ENCODE measurements around the gene AGTPBP1. TPM values are rescaled to one million over a fixed set of nuclear protein-coding genes. Genes with fewer than 3 reads are reported as not detected.

AGTPBP1 gene
- total RNA-seq, 2 experiments from 2014 or later: 43.9 to 46.4 TPM

DNA sequence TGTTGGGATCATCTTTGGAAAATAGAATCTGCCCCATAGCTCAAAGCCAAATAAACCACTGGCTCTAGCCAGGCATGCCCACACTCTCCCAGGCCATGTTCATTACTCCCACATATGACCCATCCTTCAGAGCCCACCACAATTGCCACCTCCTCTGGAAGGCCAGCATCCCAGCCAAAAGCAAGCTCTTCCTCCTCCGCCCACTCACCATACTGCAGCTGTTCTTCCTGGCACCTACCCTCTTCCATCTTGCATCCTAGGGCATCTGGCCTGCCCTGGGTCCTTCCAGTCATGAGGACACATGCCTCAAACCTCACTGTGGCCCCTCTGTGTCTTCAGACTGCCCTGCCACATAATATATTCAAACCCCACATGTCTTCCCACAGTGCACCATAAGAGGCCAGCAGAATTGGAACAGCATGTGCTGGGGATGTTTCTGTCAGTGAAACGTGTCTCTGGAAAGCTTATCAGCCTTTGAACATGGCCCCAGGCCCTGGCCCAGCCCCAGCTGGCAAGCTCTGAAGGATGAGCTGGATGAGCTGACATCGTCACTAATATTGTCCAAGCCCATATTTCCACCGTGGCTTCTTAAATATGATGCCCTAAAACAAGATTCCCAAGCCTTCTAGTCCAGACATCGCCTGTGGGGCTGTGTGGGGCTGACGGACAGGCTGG is 230.8 kb downstream of the AGTPBP1 start:
- H3K27ac Mint-ChIP-seq: no peak overlapping the region
- no peak for TF ChIP-seq CTCF (IDR thresholded peaks at IDR 0.05)
- POLR2A ChIA-PET: interaction anchor here (0.6 kb wide), 1 partner anchor 86 kb away, joined by 3 read pairs; no protein-coding TSS in a partner anchor
- intact Hi-C loops (cut with micrococcal nuclease): no loop called here
- H3K4me1 Mint-ChIP-seq (ENCODE audit: low read depth): no peaks in the 10 kb centered on the region
- CTCF ChIA-PET: no interaction called here
- DNase-seq (no peak), ATAC-seq (no peak)
- no peaks in the 10 kb centered on the region for H3K36me3 Mint-ChIP-seq (ENCODE audit: low read depth)
- H3K9me3 Mint-ChIP-seq: no peaks in the 10 kb centered on the region
- H3K4me3 Mint-ChIP-seq: no peak overlapping the region
- H3K27me3 Mint-ChIP-seq: peaks cover 6% of the 10 kb centered on the region

GRCh38 chr9:85508616-85509015 is 233.1 kb downstream of the AGTPBP1 start:
- H3K4me3 Mint-ChIP-seq: no peak overlapping the region
- H3K4me1 Mint-ChIP-seq (ENCODE audit: low read depth): no peaks in the 10 kb centered on the region
- CTCF ChIA-PET: no interaction called here
- H3K9me3 Mint-ChIP-seq: no peaks in the 10 kb centered on the region
- DNase-seq (no peak), ATAC-seq (no peak)
- no peak for TF ChIP-seq CTCF (IDR thresholded peaks at IDR 0.05)
- POLR2A ChIA-PET: no interaction called here
- intact Hi-C loops (cut with micrococcal nuclease): no loop called here
- peaks cover 4% of the 10 kb centered on the region for H3K27me3 Mint-ChIP-seq
- H3K36me3 Mint-ChIP-seq (ENCODE audit: low read depth): no peaks in the 10 kb centered on the region
- no peak overlapping the region for H3K27ac Mint-ChIP-seq

DNA sequence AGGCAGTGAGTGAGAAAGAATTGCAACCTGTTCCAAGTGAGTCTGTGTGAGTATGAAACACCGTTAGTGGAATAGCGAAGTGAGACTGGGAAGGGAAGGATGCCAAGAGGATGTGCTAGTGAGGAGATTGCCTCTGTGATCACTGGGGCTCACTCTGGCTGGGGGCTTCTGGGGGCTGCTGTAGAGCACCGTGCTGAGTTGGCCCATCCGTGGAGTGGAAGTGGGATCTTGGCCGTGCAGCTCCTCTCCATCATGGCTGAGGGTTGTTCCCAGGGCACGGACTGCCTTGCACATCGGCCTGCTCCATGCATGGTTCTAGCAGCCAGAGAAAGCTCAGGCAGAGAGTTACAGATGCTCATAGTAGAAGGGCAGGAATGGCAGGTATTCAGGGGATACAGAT is 236.1 kb downstream of the AGTPBP1 start:
- no peak overlapping the region for H3K27ac Mint-ChIP-seq
- no peaks in the 10 kb centered on the region for H3K9me3 Mint-ChIP-seq
- no peak overlapping the region for H3K4me3 Mint-ChIP-seq
- H3K27me3 Mint-ChIP-seq: peaks cover 4% of the 10 kb centered on the region
- intact Hi-C loops (cut with micrococcal nuclease): no loop called here
- CTCF ChIA-PET: no interaction called here
- no peak for DNase-seq
- ATAC-seq: no peak
- POLR2A ChIA-PET: no interaction called here
- no peak for TF ChIP-seq CTCF (IDR thresholded peaks at IDR 0.05)
- no peaks in the 10 kb centered on the region for H3K36me3 Mint-ChIP-seq (ENCODE audit: low read depth)
- H3K4me1 Mint-ChIP-seq (ENCODE audit: low read depth): no peaks in the 10 kb centered on the region

DNA sequence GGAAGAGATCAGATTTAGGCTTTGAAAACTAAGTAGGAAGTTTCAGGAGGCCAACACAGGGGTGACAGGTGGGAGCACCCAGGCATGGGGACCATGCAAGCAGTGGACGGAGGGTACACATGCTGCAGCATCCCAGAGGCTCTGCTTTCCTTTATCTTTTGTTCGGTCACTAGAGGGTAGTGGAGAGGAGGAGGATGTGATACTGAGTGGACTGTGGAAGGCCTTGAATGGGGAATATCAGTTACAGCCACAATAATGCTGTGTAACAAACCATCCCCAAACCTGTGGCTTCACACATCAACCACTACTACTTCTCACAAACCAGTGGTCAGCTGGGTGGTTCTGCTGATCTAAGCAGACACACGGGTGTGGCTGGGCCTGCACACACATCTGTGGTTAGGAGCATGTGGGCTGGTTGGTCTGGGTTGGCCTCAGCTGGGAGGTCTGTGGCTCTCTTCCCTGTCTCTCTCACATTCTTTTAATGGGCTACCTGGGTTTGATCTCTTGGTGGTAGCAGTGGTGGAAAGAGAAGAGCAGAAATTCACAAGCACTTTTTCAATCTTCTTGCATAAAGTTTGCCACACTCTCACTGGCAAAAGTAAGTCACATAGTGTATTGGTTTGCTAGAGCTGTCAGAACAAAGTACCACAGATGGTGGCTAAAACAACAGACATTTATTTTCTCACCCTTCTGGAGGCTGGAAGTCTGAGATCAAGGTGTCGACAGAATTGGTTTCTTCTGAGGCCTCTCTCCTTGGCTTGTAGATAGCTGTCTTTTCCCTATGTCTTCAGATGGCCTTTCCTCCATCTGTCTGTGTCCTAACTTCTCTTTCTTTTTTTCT is 238.7 kb downstream of the AGTPBP1 start:
- peaks cover 2% of the 10 kb centered on the region for H3K27me3 Mint-ChIP-seq
- CTCF ChIA-PET: no interaction called here
- no peak overlapping the region for H3K27ac Mint-ChIP-seq
- peaks cover 5% of the 10 kb centered on the region for H3K9me3 Mint-ChIP-seq
- POLR2A ChIA-PET: no interaction called here
- DNase-seq (no peak), ATAC-seq (no peak)
- no peak overlapping the region for H3K4me3 Mint-ChIP-seq
- no peaks in the 10 kb centered on the region for H3K36me3 Mint-ChIP-seq (ENCODE audit: low read depth)
- intact Hi-C loops (cut with micrococcal nuclease): no loop called here
- TF ChIP-seq CTCF (IDR thresholded peaks at IDR 0.05): no peak
- H3K4me1 Mint-ChIP-seq (ENCODE audit: low read depth): no peaks in the 10 kb centered on the region

- H3K27ac Mint-ChIP-seq: no peak overlapping the region
- H3K9me3 Mint-ChIP-seq: peaks cover 5% of the 10 kb centered on the region
- no peak for ATAC-seq
- POLR2A ChIA-PET: no interaction called here
- intact Hi-C loops (cut with micrococcal nuclease): no loop called here
- no peak for DNase-seq
- no peaks in the 10 kb centered on the region for H3K4me1 Mint-ChIP-seq (ENCODE audit: low read depth)
- no peak overlapping the region for H3K4me3 Mint-ChIP-seq
- peaks cover 1% of the 10 kb centered on the region for H3K27me3 Mint-ChIP-seq
- CTCF ChIA-PET: no interaction called here
- TF ChIP-seq CTCF (IDR thresholded peaks at IDR 0.05): no peak
- H3K36me3 Mint-ChIP-seq (ENCODE audit: low read depth): no peaks in the 10 kb centered on the region
Measured at GRCh38 chr9:85501882-85502281, 239.9 kb downstream of the AGTPBP1 start.

Data from activated CD8-positive, alpha-beta T cell treated with anti-CD3 and anti-CD28 coated beads for 36 hours (primary cell).